DMS79 (cell line): Measurements from ENCODE around the gene SLC7A6.
A peak's percentile ranks its signal among the peaks of the same experiment; 100 is the strongest.

Source experiments
- DNase-seq: peaks from one replicate; lab custom pipeline; 2025; lab: John Stamatoyannopoulos, UW

The SLC7A6 gene

GRCh38 chr16:68257251-68257905 lies 6.9 kb upstream of the SLC7A6 start:
- no peak for DNase-seq

- no peak for DNase-seq
Observed at GRCh38 chr16:68257906-68258800, 6.2 kb upstream of the SLC7A6 start.

- no peak for DNase-seq
Observed at GRCh38 chr16:68259007-68259825, 5.1 kb upstream of the SLC7A6 start.

- no peak for DNase-seq
Observed at GRCh38 chr16:68263559-68264127, 683 bp upstream of the SLC7A6 start.

- DNase-seq = no peak
Observed at GRCh38 chr16:68265078-68265920, 973 bp downstream of the SLC7A6 start.

GRCh38 chr16:68267612-68268405 lies 3.5 kb downstream of the SLC7A6 start:
- DNase-seq = peak; percentile 66

- DNase-seq = no peak
Observed at GRCh38 chr16:68269793-68270192, 5.5 kb downstream of the SLC7A6 start.

GRCh38 chr16:68270353-68270752 lies 6.0 kb downstream of the SLC7A6 start:
- DNase-seq = no peak

- no peak for DNase-seq
Observed at GRCh38 chr16:68272507-68273209, 8.3 kb downstream of the SLC7A6 start.

- DNase-seq = no peak
Observed at GRCh38 chr16:68273459-68273858, 9.1 kb downstream of the SLC7A6 start.

GRCh38 chr16:68273896-68274295 lies 9.6 kb downstream of the SLC7A6 start:
- DNase-seq = no peak

GRCh38 chr16:68274441-68274840 lies 10.1 kb downstream of the SLC7A6 start:
- DNase-seq = no peak

- peak; percentile 48 for DNase-seq
Observed at GRCh38 chr16:68275611-68276191, 11.4 kb downstream of the SLC7A6 start.

GRCh38 chr16:68276223-68276622 lies 11.9 kb downstream of the SLC7A6 start:
- no peak for DNase-seq

- DNase-seq = no peak
Observed at GRCh38 chr16:68279726-68280558, 15.6 kb downstream of the SLC7A6 start.

- no peak for DNase-seq
Observed at GRCh38 chr16:68281368-68282063, 17.2 kb downstream of the SLC7A6 start.

- no peak for DNase-seq
Observed at GRCh38 chr16:68282064-68282452, 17.7 kb downstream of the SLC7A6 start.

- DNase-seq = no peak
Observed at GRCh38 chr16:68283346-68283745, 19.0 kb downstream of the SLC7A6 start.
